CD4-positive, alpha-beta T cell treated with Interferon alpha-2 for 1 hour (primary cell): Measurements from ENCODE around the gene RFT1.
"Not testable (repeated sequence)": the region's sequence is repeated elsewhere in the genome, so short reads cannot be mapped to it uniquely, and the experiment has no call there.

Experiments used
- DNase-seq, 2 donors: peaks; one replicate each; pipeline ENCODE4 v3.0.0-alpha.2; 2020 to 2022

The RFT1 gene

DNA sequence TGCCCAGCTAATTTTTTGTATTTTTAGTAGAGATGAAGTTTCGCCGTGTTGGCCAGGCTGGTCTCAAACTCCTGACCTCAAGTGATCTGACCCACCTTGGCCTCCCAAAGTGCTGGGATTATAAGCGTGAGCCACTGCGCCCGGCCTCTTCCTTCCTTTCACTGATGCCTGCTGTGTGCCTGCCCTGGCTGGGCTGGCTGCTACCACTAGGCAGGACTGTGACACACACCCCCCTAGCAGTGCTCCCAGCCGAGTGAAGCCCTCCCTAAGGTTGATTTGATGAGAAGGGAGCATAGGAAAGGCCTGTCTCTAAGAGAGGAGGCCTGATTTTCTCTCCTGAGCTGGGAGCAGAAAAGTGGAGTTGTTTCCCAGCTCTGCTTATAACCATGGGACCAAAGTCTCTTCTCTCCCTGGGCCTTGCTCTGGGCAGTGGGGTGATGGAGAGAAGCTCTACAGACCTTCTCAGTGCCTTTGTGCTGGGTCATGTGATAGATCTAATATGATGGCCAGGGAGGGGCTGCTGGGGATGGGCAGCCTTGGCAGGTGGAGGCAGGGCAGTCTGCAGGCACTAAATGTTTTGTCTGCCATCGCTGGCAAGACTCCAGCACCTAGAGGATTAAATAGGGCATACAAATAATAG lies 64.3 kb downstream of the RFT1 start:
- no peak for DNase-seq

DNA sequence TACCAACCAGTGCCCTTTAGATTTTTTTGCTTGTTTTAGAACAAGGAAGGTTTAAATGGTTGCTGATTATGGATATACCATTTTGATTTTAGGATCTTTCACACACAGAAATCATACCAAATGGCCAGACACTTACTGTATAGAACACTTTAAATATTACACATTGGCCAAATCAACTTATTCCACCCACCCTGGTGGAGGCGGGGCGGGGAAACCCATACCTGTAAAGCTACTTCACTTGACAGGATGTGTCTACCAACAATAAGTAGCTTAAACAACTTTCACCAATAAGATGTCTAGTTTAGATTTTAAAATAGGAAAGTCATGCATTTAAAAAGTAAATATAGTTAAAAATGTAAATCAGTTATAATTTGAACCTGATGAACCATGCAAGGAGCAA lies 67.3 kb downstream of the RFT1 start:
- no peak for DNase-seq

DNA sequence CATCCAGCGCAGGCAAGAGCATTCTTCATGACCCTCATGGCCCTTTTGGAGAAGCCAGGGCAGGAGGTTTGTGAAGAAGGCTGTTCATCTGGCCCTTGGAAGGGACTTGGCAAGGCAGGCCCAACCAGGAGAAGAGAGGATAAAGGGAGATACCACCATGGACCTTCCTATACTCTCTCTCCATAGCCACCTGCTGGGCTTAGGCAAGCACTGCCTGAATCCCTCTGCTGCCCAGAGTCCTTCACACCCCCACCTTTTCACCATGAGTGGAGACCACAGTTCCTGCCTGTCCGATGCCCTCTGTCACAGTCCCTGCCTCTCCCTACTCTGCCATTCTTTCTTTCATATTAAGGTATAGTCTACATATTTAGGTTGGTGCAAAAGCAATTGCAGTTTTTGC lies 73.8 kb downstream of the RFT1 start:
- DNase-seq: no peak

- DNase-seq: not testable (repeated sequence)
Observed at GRCh38 chr3:53054233-53054632, 76.0 kb downstream of the RFT1 start.

DNA sequence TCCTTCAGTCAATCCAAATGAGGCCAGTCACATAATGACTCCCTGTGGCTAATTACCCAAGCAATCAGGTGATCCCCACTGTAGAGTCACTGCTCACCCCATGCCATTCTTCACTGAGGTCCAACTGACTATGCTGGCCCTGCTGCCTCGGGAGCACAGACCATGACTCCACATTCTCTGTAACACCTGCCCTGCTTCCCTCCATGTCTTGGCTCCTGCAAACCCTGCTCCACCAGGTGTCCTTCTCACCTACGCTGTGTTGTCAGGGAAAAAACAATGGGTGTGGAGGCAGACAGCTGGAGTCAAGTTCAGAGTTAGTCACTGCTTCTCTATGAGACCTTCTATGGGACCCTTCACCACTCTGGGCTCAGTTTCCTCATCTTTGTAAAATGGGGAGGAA lies 78.3 kb downstream of the RFT1 start:
- DNase-seq: no peak

- DNase-seq: no peak
Observed at GRCh38 chr3:53049987-53050386, 80.2 kb downstream of the RFT1 start.

- peak; percentile 69 to 77 for DNase-seq
Observed at GRCh38 chr3:53046171-53047170, 83.8 kb downstream of the RFT1 start.

- DNase-seq: peak; percentile 79 to 86
Observed at GRCh38 chr3:53045518-53046170, 84.6 kb downstream of the RFT1 start, which contains the start of gene SFMBT1. Gene SFMBT1 (minus strand): TSS chr3:53046073. CDS start chr3:52969128, 76,945 bp downstream.

DNA sequence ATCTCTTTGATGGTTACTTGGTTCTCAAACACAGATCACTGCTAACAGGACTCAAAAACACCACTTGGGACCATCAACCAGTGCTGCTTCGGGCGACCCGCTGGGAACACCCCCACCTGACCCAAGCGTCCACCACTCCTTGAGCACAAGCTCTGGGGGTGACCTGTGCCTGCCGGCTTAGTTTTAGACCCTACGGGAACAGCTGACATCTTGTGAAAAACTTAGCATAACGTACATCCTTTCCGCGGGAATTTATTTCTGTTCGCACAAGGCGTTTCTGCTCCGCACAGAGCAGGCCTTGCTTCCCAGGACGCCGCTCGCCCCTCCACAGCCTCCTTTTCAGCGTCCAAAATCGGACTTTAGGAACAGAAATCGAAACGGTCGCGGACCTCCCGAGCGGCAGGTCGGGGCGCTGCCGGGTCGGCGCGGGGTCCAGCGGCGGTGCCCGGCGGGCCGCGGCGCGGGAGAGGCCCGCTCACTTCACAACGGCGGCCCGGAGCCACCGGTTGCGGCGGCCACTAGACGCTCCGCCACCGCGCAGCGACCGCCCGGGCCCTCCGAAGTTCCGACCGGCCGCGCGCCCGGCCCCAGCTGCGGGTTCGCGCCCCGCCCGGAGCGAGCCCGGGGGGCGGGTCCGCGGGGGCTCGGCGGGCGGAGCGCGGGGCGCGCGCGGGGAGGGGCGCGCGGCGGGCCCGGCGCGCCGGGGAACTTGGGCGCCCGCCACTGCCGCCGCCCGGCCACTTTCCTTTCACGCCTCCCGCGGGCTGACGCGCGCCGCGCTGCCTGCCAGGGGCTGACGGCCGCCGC lies 85.3 kb downstream of the RFT1 start:
- peak; percentile 69 to 82 for DNase-seq

- no peak for DNase-seq
Observed at GRCh38 chr3:53044371-53044710, 85.9 kb downstream of the RFT1 start.

DNA sequence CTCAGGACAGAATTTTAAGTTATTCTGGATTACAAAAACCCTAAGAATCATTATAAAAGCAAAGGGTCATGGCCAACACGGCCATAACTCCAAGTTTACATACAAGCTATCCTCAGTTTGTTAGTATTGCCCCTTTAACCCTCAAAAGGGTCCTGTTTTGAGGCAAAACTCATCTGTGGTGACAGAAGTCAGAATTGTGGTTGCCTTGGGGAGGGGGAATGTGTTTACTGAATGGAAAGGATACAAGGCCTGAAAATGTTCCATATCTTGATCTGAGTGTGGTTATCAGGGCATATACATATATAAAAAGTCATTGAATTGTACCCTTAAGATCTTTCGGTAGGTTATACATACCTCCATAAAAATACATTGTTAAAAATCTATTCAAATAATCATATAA lies 86.5 kb downstream of the RFT1 start:
- DNase-seq: no peak

GRCh38 chr3:53042651-53043050 lies 87.6 kb downstream of the RFT1 start:
- DNase-seq: no peak

GRCh38 chr3:53040351-53040820 lies 89.8 kb downstream of the RFT1 start:
- DNase-seq: no peak

DNA sequence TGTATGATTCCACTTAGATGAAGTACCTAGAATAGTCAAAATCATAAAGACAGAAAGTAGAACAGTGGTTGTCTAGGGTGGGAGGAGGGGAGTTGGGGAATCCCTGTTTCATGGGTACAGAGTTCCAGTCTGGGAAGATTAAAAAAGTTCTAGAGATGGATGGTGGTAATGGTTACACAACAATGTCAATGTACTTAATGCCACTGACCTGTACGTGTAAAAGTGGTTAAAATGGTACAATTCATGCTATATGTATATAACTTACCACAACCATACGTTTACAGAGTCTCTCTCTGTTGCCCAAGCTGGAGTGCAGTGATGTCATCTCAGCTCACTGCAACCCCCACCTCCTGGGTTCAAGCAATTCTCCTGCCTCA lies 90.9 kb downstream of the RFT1 start:
- DNase-seq: no peak

- DNase-seq: no peak
Observed at GRCh38 chr3:53038679-53039375, 91.4 kb downstream of the RFT1 start.
